Embryonic facial prominence (tissue), 1 donor: ENCODE data around the gene SORCS3.

ENCODE experiments used
- DNase-seq: peaks from one replicate; pipeline ENCODE4 v3.0.0-alpha.2; 2016; ENCODE audit errors: extremely low spot score

Gene SORCS3

GRCh38 chr10:105010411-105011121 lies 369.5 kb downstream of the SORCS3 start:
- no peak for DNase-seq

- no peak for DNase-seq
These were observed 376.0 kb downstream of the SORCS3 start for GRCh38 chr10:105017116-105017515.

- no peak for DNase-seq
These were observed 376.6 kb downstream of the SORCS3 start for GRCh38 chr10:105017691-105018090.

- DNase-seq, result no peak
These were observed 382.4 kb downstream of the SORCS3 start for GRCh38 chr10:105023211-105024111.

GRCh38 chr10:105024184-105024583 lies 383.1 kb downstream of the SORCS3 start:
- no peak for DNase-seq

- no peak for DNase-seq
These were observed 384.0 kb downstream of the SORCS3 start for GRCh38 chr10:105025092-105025491.

- DNase-seq, result no peak
These were observed 385.5 kb downstream of the SORCS3 start for GRCh38 chr10:105026566-105026965.

GRCh38 chr10:105029286-105029685 lies 388.2 kb downstream of the SORCS3 start:
- DNase-seq, result no peak

GRCh38 chr10:105037022-105037421 lies 395.9 kb downstream of the SORCS3 start:
- DNase-seq, result no peak

GRCh38 chr10:105041956-105042355 lies 400.9 kb downstream of the SORCS3 start:
- DNase-seq, result no peak

GRCh38 chr10:105042906-105043552 lies 401.9 kb downstream of the SORCS3 start:
- no peak for DNase-seq

GRCh38 chr10:105044902-105045301 lies 403.8 kb downstream of the SORCS3 start:
- DNase-seq, result no peak

GRCh38 chr10:105056413-105056812 lies 415.3 kb downstream of the SORCS3 start:
- no peak for DNase-seq

- DNase-seq, result no peak
These were observed 421.9 kb downstream of the SORCS3 start for GRCh38 chr10:105062951-105063350.

GRCh38 chr10:105063796-105064195 lies 422.7 kb downstream of the SORCS3 start:
- DNase-seq, result no peak

GRCh38 chr10:105068497-105068896 lies 427.4 kb downstream of the SORCS3 start:
- DNase-seq, result no peak

GRCh38 chr10:105070249-105070648 lies 429.2 kb downstream of the SORCS3 start:
- DNase-seq, result no peak

GRCh38 chr10:105070952-105071351 lies 429.9 kb downstream of the SORCS3 start:
- no peak for DNase-seq

- no peak for DNase-seq
These were observed 430.9 kb downstream of the SORCS3 start for GRCh38 chr10:105071980-105072379.

GRCh38 chr10:105073999-105074398 lies 432.9 kb downstream of the SORCS3 start:
- no peak for DNase-seq

GRCh38 chr10:105075031-105075430 lies 433.9 kb downstream of the SORCS3 start:
- no peak for DNase-seq

GRCh38 chr10:105085980-105086379 lies 444.9 kb downstream of the SORCS3 start:
- DNase-seq, result no peak
